CD4-positive, alpha-beta T cell treated with Interferon alpha-2 for 1 hour (primary cell): ENCODE data around the gene PLEKHS1.
"Not testable (repeated sequence)": the region's sequence is repeated elsewhere in the genome, so short reads cannot be mapped to it uniquely, and the experiment has no call there.

Experiments used
- DNase-seq, 2 donors: peaks; one replicate each; pipeline ENCODE4 v3.0.0-alpha.2; 2020 to 2022

The PLEKHS1 gene

GRCh38 chr10:113802997-113803396 is 51.5 kb downstream of the PLEKHS1 start:
- no peak for DNase-seq

GRCh38 chr10:113806503-113806902 is 55.0 kb downstream of the PLEKHS1 start:
- no peak for DNase-seq

DNA sequence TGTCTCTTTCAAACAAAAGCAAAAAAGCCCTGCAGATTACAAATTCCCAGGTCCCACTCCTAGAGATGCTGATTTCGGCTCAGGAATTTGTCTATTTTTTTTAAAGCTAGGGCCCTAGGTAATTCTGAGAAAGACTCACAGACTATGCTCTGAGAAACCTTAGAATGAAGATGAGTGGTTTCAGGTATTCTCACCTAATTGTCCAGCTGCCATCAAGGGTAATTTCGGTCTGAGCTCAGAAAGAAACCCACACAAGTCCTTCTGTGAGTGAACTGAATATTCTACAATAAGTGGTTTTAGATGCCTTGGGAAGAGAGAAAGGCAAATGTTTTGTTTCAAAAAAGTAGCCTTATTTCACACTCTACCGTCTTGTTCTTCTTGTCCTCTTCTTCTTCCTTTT is 56.7 kb downstream of the PLEKHS1 start:
- DNase-seq, result no peak

DNA sequence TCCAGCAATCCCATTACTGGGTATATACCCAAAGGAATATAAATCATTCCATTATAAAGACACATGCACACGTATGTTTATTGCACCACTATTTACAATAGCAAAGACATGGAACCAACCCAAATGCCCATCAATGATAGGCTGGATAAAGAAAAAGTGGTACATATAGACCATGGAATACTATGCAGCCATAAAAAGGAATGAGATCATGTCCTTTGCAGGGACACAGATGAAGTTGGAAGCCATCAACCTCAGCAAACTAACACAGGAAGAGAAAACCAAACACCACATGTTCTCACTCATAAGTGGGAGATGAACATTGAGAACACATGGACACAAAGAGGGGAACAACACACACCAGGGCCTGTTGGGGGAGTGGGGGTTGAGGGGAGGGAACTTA is 63.2 kb downstream of the PLEKHS1 start:
- DNase-seq, result not testable (repeated sequence)

- DNase-seq, result no peak
Measured at GRCh38 chr10:113819989-113820388, 68.5 kb downstream of the PLEKHS1 start.

DNA sequence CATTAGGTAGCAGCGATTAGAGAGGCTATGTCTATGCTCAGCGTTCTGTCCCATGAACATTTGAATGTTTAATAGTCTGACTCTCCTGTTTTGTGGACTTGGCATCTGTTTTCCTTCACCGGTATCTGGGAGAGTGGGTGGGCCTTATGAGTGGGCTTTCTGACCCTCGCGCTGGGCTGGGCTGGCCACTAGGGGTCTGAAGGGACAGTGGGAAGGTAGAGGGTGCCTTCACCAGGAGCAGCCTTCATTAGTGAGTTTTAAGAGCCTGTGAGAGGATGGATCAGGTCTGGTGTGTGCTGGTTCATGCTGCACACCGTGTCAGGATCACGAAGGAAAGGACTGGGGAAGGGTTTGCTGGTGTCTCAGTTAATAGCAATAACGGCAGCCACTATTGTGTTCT is 69.0 kb downstream of the PLEKHS1 start:
- no peak for DNase-seq

DNA sequence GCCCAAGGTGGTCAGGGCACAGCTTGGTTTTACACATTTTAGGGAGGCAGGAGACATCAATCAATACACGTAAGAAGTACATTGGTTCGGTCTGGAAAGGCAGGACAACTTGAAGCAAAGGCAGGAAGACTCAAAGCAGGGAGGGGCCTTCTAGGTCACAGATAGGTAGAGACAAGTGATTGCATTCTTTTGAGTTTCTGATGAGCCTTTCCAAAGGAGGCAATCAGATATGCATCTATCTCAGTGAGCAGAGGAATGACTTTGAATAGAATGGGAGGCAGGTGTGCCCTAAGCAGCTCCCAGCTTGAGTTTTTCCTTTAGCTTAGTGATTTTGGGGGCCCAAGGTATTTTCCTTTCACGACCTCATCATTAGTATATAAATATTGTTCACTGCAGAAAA is 69.8 kb downstream of the PLEKHS1 start:
- not testable (repeated sequence) for DNase-seq

GRCh38 chr10:113822174-113822573 is 70.7 kb downstream of the PLEKHS1 start:
- DNase-seq, result no peak

- DNase-seq, result no peak
Measured at GRCh38 chr10:113823389-113823788, 71.9 kb downstream of the PLEKHS1 start.

DNA sequence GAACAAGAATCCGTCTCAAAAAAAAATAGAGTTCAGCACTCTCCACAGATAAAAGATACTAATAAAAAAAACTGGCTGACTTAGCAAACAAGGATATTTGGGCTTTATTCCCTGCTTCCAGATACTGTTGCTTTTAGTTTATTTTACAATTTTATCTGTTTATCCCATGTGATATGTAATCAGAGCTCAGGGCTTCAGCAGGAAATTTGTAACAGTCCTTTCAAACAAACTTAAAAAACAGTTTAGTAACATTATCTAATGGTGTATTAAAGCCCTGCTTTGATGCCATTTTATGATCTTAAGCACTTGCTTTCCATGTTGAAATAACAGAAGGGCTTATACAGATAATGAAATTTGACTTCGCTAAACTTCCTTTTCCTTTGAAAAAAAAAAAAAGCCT is 74.3 kb downstream of the PLEKHS1 start:
- DNase-seq, result no peak

GRCh38 chr10:113828567-113828966 is 77.1 kb downstream of the PLEKHS1 start:
- not testable (repeated sequence) for DNase-seq
